NB4 (cell line): Measurements from ENCODE around the gene C11orf98.

Experiments used
- DNase-seq: peaks from one replicate; pipeline ENCODE4 v3.0.0; 2010; ENCODE audit warnings: low read depth
- H3K4me3 ChIP-seq: one replicate; pipeline ENCODE4 v1.5.1; 2011; ENCODE audit warnings: mild to moderate bottlenecking, low read depth, low read length, moderate library complexity
- CTCF ChIP-seq: IDR thresholded peaks from one replicate; pipeline ENCODE4 v1.5.1; 2012; ENCODE audit warnings: low read depth, low read length
- MAX ChIP-seq: IDR thresholded peaks from 2 replicates; pipeline ENCODE4 v1.6.1; 2011; ENCODE audit warnings: low read depth, low read length
- MYC ChIP-seq: IDR thresholded peaks from 2 replicates; pipeline ENCODE4 v1.6.1; 2011; ENCODE audit warnings: low read depth, low read length
- POLR2A ChIP-seq: IDR thresholded peaks from 2 replicates; pipeline ENCODE4 v1.6.1; 2011; ENCODE audit warnings: mild to moderate bottlenecking; ENCODE audit not compliant: insufficient read length; ENCODE audit errors: extremely low read depth

C11orf98 gene

GRCh38 chr11:62709247-62710000 is 44.4 kb upstream of the C11orf98 start:
- TF ChIP-seq MAX (no peak), POLR2A (no peak), CTCF (no peak), MYC (no peak)
- H3K4me3 ChIP-seq = no peak overlapping the region
- DNase-seq = peak; percentile 93

- DNase-seq = no peak
- H3K4me3 ChIP-seq = no peak overlapping the region
- TF ChIP-seq MAX (no peak), MYC (no peak), CTCF (no peak), POLR2A (no peak)
Observed at GRCh38 chr11:62708793-62709192, 43.8 kb upstream of the C11orf98 start.

- no peak for TF ChIP-seq MAX
- no peak for TF ChIP-seq CTCF
- peak; percentile 4 for TF ChIP-seq POLR2A
- no peak for TF ChIP-seq MYC
- no peak overlapping the region for H3K4me3 ChIP-seq
- DNase-seq = no peak
Observed at GRCh38 chr11:62708392-62708791, 43.4 kb upstream of the C11orf98 start.

- peak; percentile 44 for DNase-seq
Observed at GRCh38 chr11:62707277-62707861, 42.4 kb upstream of the C11orf98 start, which contains the start of the genes BSCL2 and GNG3. TSS of gene BSCL2 (minus strand) at chr11:62707424. CDS start at chr11:62707195, 229 bp downstream. TSS of gene GNG3 (plus strand) at chr11:62707676. CDS start at chr11:62708296, 620 bp downstream.

GRCh38 chr11:62706850-62707247 is 41.8 kb upstream of the C11orf98 start:
- peak overlapping the region; percentile 35 for H3K4me3 ChIP-seq
- DNase-seq = no peak
- TF ChIP-seq MYC (no peak), POLR2A (no peak), MAX (no peak), CTCF (no peak)

More at GRCh38 chr11:62707277-62707861, 42.4 kb upstream of the C11orf98 start, which contains the start of the genes BSCL2 and GNG3:
- H3K4me3 ChIP-seq = peak within 1 kb of the TSS; percentile 35
- TF ChIP-seq POLR2A (no peak), CTCF (no peak), MYC (no peak), MAX (no peak)
